Peyer's patch (tissue), 4 donors: ENCODE measurements around the gene COPG2.

Experiments used
- CTCF ChIP-seq, 6 experiments: fragments of 450-650 bp in 4 of 6; fragments of 200-600 bp in 2 of 6; sonication (generic) in 1 of 6; IDR thresholded peaks; one replicate each; pipeline ENCODE4 v1.5.1; 2017 to 2019; ENCODE audit warnings: antibody characterized with exemption in 6 of 6, mild to moderate bottlenecking in 3 of 6, moderate library complexity in 1 of 6
- POLR2A ChIP-seq, 2 donors: fragments of 450-650 bp; IDR thresholded peaks; one replicate each; pipeline ENCODE4 v1.5.1; 2017; ENCODE audit warnings: antibody characterized with exemption in 2 of 2, mild to moderate bottlenecking in 2 of 2, moderate library complexity in 2 of 2

GRCh38 chr7:130486114-130486953 lies 182.2 kb downstream of the COPG2 start:
- peak in 5 of 6 experiments; percentile 34 to 89 (median 82) for TF ChIP-seq CTCF (IDR thresholded peaks at IDR 0.05)
- no peak for TF ChIP-seq POLR2A (IDR thresholded peaks at IDR 0.05)
